GM18867 (cell line): ENCODE results near the gene TMSB10.
A peak's percentile ranks its signal among the peaks of the same experiment; 100 is the strongest.

Experiments
- ATAC-seq: cut with Tn5 transposase; IDR thresholded peaks from one replicate; pipeline ENCODE4 v1.9.1; 2021; ENCODE audit warnings: mild to moderate bottlenecking, moderate library complexity; ENCODE audit not compliant: unreplicated experiment

TMSB10 gene

DNA sequence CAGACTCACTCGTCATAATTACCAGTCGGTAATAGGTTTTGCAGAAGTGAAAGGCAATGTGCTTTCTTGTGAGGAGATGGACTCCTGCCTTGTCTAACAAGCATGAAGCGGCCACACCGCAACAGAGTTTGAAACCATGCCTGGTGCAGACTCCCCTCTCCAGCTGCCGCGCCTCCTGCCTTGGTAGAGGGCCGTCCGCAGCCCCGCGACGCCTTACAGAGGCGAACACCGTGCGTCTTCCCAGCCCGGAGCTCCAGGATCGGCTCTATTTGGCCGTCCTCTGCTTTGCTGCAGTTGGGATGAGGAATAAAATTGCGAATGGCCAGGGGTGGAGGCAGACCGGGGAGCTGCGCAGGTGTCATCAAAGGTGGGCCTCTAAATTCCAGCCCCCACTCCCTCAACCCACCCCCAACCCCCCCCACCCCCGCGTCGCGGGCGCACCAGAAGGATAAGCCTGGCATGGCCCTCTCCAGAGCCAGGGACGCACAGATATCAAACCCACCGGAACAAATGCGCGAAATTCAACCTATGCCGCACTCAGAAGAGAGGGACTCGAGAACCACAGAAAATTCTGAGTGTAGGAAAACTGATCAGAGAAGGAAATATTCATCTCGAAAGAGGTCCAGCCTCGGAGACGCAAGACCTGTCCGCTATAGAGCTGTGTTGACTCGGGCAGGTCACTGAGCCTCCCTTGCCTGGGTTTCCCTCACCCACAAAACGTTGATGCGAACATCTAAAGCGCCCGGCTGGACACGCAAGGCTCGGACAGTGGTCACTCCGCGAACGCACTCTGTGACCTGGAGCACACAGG is 25.7 kb upstream of the TMSB10 start:
- ATAC-seq: peak; percentile 66

DNA sequence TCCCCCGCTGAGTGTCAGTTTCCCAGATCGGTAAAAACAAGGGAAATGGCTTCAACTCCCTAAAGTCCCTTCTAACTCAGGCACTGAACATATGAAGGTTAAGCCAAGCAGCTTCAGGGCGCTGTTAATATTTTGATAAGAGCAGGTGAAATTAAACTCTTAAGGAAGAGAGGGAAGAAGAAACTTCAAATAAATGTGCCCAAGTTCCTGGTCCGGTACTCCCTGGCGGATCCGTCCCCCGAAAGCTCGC is 25.1 kb upstream of the TMSB10 start:
- no peak for ATAC-seq

DNA sequence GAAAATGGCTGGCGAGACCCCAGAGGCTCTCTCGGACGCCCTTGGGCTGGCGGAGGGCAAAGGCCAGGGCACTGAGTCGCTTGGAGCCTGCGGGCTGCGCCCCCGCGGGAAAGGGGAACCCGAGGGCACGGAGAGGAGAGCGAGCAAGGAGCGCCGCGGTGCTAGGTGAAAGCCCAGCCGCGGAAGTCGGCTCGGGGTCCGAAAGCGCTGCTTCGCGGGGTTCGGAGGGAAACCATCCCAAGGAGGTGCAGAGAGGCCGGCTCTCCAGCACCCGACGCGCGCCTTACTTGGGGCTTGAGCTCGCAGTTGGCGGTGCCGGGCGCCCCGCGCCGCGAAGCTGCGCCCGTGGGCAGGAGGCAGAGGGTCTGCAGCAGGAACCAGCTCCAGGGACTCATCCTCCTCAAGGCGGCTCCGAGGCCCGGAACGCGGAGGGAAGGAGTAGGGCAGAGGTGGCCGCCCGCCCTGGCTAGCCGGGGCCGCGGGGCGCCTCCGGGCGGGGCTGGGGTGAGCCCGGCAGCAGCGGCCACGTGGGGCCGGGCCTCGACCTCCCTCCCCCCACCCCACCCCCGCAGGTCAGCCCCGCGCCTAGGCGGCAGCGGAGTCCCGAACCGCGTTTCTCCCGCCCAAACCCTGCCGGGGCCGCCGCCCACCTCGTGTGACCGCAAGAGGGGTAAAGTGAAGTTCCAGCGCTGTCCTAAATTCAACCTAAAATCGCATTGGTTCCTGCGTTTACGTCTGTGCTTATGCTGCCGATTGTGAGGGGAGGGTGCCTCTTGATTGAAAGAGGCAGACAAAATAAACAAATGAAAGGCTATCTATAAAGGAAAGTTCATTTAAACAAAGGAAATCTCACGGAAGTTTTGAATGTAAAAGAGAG is 24.6 kb upstream of the TMSB10 start, which contains the start of gene TRABD2A:
Gene TRABD2A (minus strand): TSS at position 440 of the 877 bp plus-strand sequence. CDS start 45 bp downstream, at position 395.
- no peak for ATAC-seq

DNA sequence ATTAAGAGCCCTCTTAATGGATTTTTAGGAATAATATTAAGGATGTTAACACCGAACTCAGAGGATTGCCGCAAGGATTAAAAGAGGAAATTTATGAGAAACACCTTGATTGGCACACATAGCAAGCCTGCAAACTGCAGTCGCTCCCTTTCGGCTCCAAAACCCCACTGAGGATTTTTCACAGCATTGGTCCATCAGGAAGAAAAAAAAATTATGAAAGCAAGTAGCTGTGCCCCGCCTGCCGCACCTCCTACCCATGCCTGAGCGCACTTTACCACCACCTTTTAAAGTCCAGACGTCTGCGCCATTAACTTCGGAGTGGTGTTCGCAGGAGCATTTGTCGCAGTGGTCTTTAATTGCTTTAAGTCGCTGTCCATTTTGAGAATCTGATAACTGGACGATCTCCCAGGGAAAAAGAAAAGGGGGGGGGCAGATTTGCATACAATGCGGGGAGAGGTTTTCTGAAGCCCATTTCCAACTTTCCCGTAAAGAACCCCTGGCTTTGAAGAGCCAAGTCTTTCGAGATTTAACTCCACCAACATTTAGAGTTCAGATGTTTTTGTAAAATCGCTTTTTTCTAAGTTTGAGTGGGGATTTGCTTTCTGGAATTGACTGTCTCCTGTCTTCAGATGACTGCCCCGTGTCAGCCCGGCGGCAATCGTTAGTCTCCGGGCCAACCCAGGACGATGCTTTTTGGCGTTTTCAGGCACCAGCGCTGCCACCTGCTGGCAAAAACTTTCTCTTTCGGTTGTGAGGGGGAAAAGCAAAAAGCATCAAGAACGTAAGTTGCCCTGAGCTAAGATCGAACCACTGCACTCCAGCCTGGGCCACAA is 23.7 kb upstream of the TMSB10 start:
- ATAC-seq: peak; percentile 72

DNA sequence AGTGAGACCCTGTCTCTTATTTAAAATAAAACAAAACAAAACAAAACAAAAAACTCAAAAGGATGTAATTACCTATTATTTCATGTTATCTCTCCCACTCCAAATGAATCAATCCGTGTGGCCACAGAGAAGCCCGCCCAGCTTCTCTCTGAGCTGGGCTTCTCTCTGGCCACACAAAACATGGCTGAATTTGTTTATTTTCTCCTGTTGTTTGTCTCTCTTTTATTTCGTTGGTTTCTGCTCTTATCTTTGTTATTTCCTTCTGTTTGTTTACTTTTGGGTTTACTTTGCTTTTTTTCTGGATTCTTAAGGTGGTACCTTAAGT is 23.1 kb upstream of the TMSB10 start:
- no peak for ATAC-seq

DNA sequence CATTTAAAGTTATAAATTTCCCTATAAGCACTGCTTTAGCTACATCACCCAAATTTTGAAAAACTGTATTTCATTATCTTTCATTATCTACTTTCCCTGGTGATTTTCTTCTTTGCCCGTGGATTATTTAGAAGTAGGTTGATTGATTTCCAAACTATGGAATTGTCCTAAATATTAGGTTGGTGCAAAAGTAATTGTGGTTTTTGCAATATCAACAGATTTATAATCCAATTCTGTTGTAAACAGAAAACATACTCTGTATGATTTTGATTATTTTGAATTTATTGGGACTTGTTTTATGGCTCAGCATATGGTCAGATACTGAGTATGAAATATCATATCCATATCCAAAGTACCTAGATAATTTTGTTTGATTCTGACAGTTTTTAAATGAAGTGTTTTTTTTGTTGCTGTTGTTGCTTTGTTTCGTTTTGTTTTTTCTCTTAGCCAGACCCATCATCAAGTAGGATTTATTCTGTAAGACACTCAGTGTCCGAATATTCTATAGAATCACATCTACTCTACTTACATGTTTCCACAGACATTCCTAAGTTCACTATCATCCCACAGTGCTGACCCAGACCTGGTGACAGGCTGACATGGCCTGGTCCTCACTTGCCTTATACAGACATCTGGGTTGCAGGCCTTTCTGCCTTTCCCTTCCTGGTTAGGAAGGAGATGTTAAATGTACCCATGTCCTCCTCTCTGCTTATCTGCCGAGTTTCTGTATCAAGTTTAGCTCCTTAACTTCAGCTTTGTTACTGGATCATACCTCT is 22.5 kb upstream of the TMSB10 start:
- no peak for ATAC-seq

DNA sequence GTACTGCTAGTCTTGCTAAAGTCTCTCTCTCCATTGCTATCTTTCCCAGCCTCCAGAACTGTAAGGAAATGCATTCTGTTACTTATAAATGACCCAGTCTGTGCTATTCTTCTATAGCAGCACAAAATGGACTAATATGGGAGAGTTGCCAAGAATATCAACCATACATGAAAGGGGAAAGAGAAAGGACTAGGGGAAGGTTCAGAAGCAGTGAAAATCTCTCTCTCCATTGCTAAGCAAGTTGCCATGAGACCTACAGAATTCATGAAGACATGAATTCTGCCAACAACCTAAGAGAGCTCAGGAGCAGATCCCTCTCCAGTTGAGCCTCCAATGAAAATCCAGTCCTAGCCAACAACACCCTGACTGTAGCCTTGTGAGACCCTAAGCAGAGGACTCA is 21.0 kb upstream of the TMSB10 start:
- ATAC-seq: no peak

DNA sequence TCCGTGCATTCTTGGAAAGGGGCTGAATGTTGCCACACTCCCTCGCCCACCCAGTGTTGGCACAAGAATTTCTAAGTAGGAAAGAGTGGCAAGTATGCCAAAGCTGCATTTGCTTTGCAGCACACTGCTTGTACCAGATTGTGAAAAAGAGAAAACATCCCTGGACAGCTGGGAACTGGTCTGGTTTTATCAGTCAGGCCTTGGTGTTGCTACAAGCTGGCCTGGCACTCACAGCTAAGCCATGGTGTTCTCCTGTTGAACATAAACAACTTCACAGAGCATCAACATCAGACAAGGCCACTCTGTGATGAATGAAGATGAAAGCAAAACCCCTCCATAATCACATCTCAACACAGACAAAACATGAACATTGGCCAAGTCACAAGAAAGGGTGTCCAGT is 20.3 kb upstream of the TMSB10 start:
- no peak for ATAC-seq

DNA sequence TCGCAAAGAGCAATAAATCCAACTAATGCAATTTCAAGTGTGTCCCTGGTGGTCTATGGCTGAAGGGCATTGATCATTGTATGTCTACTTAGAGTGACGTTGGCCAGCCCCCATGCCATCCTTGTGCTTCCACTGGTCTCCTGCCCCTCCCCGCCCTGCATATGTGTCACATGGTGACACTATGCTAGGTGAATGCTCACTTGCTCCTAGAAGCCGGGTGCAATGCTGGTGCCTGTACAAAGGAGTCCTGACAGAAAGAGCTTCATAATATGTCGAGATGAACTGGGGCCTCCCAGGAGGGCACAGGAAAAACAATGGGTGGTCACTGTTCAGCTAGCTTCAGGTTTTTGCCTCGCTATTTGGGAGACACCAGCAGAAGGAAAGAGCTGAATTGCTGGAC is 18.7 kb upstream of the TMSB10 start:
- ATAC-seq: no peak

DNA sequence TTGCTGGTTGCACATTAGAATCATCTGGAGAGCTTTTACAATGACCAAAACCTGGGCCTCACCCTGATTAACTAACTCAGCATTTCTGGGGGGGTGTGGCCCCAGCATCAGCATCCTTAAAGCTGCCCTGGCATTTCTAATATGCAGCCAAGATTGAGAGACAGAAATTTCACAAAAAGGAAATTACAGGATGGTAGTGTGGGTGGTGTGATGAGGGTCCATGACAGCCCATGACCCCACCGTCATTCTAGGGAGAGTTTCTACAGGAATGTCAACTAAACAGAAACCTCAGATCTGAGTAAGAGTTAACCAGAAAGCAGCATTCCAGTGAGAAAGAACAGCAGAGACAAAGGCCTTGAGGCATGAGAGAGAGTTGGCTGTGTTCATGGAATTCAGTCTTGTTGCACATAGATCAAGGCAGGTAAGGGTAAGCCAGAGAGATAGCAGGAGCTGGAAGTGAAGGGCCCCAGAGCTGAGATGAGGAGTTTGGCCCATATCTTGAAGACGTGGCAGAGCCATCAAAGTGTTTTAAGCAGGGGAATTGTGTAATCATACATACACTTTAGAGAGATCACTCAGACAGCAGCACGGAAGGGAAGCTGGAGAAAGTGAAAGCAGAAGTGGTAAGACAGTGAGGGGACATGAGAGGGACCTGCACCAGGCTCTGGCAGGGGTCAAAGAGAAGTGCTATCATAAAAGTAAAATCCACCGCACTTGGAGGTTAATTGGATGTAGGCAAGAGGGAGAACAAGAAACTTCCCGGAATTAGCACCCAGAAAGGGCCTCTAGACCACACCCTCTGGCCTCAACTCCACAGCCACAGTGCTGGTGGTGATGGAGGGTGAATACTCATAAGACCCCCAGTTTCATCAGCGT is 16.8 kb upstream of the TMSB10 start:
- ATAC-seq: peak; percentile 99

DNA sequence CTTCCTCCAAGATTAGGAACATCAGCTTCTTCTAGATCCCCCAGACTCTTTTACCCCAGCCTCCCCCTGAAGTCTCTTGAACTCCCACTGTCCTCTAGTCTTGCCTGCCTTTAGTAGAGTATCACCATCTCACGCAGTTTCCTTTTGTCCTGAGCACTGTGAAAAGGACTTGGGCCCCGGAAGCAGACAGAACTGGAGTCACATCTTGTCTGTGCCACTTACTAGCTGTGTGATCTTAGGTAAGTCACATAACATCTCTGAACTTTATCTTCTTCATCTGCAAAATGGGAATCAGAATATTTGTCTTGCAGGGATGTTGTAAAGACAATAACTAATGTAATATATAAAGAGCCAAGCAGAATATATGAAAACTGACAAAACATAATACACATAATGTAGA is 16.1 kb upstream of the TMSB10 start:
- peak; percentile 12 for ATAC-seq

DNA sequence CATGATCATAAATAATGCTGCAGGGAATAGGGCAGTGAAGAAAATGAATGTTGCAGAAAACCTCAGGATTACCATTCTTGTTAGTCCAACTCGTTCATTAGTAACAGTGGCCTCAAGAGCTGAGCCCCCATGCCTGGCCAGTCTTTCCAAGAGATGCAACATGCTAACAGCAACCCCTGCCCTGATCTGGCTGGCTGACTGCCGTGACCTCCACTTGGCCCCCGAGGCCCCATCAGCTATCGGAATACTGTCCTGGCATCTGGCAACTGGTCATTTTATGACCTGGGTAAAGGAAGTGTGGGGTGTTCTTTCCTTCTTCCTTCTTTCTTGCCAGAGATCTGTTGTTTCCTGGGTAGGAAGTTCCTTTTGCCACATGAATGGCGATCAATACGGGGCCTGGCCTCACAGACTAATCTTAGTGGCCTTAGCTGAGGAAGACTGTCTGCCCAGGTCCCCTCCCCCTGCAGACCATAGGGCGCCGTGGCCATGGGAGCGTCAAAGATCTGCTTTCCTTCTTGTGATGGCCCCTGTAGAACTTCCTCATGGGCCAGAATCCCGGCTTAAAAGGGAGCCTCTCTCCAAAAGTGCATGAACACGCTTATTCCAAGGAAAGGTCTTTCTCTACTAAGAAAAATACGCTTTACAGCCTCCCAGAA is 14.0 kb upstream of the TMSB10 start:
- ATAC-seq: no peak

DNA sequence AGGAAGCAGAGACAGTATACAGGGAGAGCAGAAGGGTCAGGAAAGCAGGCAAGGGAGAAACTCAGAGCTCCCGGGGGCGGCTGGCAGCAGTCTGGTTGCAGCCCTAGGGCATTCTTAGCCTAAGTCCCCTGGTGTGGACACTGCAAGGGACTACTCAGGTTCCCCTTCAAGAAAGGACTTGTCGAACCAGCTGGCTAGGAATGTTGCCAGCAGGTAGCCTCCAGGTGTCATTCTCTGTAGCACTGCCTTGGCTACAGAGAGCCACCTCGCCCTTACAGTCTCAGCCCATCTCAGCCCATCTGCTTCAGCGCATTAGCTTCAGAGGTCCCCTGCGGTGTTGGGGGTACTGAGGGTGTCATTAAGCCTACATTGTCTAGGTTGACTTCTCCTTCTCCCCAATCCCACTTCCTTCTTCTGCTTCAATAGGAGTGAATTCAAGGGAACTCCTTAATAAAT is 11.3 kb upstream of the TMSB10 start:
- no peak for ATAC-seq

DNA sequence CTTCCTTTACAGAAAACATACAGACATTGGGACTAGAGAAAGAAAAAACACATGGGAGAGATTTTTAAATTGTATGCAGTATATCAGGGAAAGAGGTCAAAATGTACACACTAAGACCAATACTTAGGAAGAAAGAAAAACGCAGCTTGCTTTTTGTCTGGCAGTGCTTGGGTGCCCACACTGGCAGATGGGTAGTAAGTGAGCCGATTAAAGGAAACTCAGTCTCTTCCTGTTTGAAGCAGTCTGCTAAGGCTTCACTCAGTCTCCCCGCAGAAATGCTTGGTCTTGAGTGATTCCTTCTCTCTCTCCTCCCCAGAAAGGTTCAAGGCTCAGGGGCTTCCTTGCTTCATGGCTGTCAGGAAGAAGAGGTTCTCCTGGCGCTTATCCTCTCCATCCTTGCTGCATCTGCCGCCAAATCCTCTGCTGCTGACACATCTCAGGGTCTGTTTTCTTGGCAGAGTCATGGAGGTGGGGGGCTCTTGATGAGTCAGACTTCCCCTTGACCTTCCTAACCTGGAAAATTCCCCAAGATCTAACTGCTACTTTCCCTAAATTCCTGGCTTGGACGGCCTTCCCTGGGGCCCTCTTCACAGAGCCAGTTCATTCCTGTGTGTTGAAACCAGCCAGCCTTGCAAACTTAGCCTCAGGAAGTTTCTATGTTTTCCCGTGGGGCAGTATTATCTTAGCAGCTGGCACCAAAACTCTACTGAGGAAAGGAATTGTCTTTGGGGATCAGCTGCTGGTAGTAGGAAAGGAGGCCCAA is 10.5 kb upstream of the TMSB10 start:
- no peak for ATAC-seq

DNA sequence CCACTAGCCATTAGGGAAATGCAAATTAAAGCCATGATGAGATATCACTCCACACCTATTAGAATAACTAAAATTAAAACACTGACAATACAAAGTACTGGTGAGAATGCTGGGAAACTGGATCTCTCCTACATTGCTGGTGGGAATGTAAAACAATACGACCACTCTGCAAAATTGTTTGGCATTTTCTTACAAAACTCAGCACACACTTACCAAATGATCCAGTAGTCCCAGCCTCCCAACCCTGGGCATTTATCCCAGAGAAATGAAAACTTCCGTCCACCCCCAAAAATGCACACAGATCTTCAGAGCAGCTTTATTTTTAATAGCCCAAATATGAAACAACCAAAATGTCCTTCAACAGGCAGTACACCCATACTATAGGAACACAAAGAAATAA is 8.9 kb upstream of the TMSB10 start:
- ATAC-seq: no peak

DNA sequence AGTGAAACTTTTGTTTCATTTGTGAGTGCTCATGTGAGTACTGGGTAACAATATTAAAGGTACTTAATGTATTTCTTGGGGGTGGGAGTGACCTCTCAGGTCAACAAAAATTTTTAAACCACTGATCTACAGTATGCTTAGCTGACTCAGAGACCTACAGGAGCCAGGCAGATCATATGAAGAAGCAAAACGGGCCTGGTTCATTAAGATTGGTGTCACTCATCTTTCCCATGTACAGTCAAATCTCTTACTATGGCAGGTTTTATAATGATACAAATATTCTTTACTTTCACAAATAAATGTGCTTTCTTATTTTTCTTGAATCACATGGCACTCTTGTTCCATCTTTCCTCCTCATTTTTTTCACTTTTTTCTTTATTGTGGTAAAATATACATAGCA is 7.7 kb upstream of the TMSB10 start:
- ATAC-seq: no peak

DNA sequence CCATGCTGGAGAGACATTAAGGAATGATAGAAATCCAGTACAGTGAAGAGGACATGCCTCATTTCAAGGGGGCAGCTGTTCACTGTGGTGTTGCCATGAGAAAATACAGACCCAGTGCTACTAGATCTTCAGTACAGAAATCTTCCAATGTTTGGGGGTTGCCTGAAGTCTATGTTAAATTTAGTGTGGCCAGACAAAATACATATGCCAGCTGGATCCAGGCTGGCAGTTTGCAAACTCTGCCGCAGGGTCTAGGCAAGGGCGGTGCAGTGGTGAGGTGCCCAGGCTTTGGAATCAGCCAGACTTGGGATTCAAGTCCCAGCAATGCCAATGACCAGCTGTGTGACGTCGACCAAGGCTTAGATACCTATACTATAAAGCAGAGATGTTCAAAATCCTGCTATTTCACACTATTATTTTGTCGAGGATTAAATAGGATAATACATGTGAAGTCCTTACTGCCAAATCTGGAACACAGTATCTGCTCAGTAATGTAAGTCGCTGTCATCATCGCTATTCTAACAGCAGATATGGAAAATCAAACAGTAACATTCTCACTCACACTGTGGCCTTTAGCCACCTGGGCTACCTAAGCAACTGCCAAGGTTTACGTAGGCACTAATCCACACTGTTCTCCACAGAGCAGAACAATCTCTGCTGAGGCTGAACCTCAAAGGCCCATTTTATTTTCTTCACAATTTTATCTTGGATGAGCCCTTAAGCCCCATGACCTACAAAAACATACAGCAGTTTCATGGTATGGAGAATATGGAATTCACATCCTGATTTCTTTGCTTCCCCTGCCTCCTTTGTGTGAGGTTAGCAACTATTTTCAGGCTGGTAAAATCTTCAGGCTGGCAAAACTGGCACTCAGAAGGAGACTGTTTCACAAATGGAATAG is 5.9 kb upstream of the TMSB10 start:
- ATAC-seq: no peak
